Measurements from ENCODE around the gene SNED1. TPM values are rescaled to one million over a fixed set of nuclear protein-coding genes. Genes with fewer than 3 reads are reported as not detected.
A peak's percentile ranks its signal among the peaks of the same experiment; 100 is the strongest.
"Not testable (repeated sequence)": the region's sequence is repeated elsewhere in the genome, so short reads cannot be mapped to it uniquely, and the experiment has no call there.

SNED1 gene
- total and polyA plus RNA-seq, 3 experiments from 2014 or later: 0.90 to 3.5 (median 1.8) TPM

DNA sequence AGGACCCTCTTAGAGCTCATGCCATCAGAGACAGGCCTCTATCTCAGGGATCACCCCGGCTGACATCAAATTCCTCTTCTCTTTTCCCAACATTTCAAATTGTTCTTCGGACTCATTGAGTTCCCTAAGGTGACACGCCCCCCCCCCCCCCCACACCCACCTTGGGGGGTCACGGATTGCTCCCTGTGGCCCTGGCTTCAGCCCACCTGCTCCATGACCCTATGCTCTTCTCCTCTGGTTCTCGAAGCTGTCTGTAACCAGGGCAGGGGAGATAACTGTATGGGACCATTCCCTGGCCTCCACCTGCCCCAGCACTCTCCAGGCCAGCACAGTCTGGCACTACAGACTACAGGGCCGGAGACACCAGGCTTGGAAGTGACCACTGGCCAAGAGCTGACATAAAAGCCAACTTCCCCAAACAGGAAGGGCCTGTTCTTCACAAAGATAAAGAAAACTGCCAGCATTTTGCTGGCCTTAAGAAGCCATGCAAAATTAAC lies 96.6 kb downstream of the SNED1 start:
- Histone ChIP-seq H3K4me3 (ENCODE audit: low read length) (peak overlapping the region; percentile 9), H3K9me3 (ENCODE audit: low read length) (no peaks in the 10 kb centered on the region), H3K27ac (ENCODE audit: low read depth, low read length) (no peak overlapping the region), H3K27me3 (ENCODE audit: insufficient read depth, low read length, poor library complexity, severe bottlenecking) (no peaks in the 10 kb centered on the region), H3K36me3 (ENCODE audit: insufficient read depth, low read length) (peaks cover 44% of the 10 kb centered on the region), H3K4me1 (ENCODE audit: insufficient read depth, low read length) (peaks cover 43% of the 10 kb centered on the region)
- ChIA-PET CTCF (interaction anchor here (0.8 to 2.5 kb wide), 7 partner anchors 9 to 56 kb away, joined by 3 to 18 read pairs (median 4); partner anchors contain the start of genes PASK and PPP1R7), POLR2A (interaction anchor here (0.5 to 2.1 kb wide), 6 partner anchors 12 to 491 kb away, joined by 4 to 15 read pairs (median 8); partner anchors contain the start of gene PASK)
- Mint-ChIP-seq H3K9me3 (no peaks in the 10 kb centered on the region), H3K36me3 (peaks cover 9 to 92% (median 25%) of the 10 kb centered on the region in 3 donors), H3K27me3 (peaks cover 0 to 2% of the 10 kb centered on the region in 2 donors), H3K4me1 (peaks cover 43 to 74% (median 73%) of the 10 kb centered on the region in 3 donors), H3K4me3 (peak overlapping the region in 1 of 7 donors; percentile 77), H3K27ac (peak overlapping the region in 6 of 8 donors; percentile 23 to 95 (median 78))
- DNase-seq: no peak

- H3K4me1 ChIP-seq (ENCODE audit: insufficient read depth, low read length): peaks cover 50% of the 10 kb centered on the region
- Mint-ChIP-seq H3K27me3 (peaks cover 0 to 2% of the 10 kb centered on the region in 2 donors), H3K9me3 (no peaks in the 10 kb centered on the region), H3K4me3 (peak overlapping the region; percentile 2 to 79 (median 61)), H3K36me3 (peaks cover 9 to 95% (median 25%) of the 10 kb centered on the region in 3 donors), H3K4me1 (peaks cover 40 to 82% (median 81%) of the 10 kb centered on the region in 3 donors), H3K27ac (peak overlapping the region; percentile 77 to 98 (median 92))
- ChIA-PET POLR2A (interaction anchor here (0.5 to 2.1 kb wide), 7 partner anchors 11 to 491 kb away, joined by 3 to 15 read pairs (median 6); partner anchors contain the start of gene PASK), CTCF (interaction anchor here (0.8 to 2.5 kb wide), 7 partner anchors 9 to 55 kb away, joined by 3 to 18 read pairs (median 4); partner anchors contain the start of genes PASK and PPP1R7)
- H3K9me3 ChIP-seq (ENCODE audit: low read length): no peaks in the 10 kb centered on the region
- peak overlapping the region; percentile 9 for H3K4me3 ChIP-seq (ENCODE audit: low read length)
- peaks cover 41% of the 10 kb centered on the region for H3K36me3 ChIP-seq (ENCODE audit: insufficient read depth, low read length)
- peak in 4 of 5 donors; percentile 50 to 83 (median 74) for DNase-seq
- H3K27ac ChIP-seq (ENCODE audit: low read depth, low read length): no peak overlapping the region
- no peaks in the 10 kb centered on the region for H3K27me3 ChIP-seq (ENCODE audit: insufficient read depth, low read length, poor library complexity, severe bottlenecking)
These were observed 97.3 kb downstream of the SNED1 start for GRCh38 chr2:241095594-241096290.

GRCh38 chr2:241096979-241097378 lies 98.6 kb downstream of the SNED1 start:
- no peak for DNase-seq
- Mint-ChIP-seq H3K27me3 (no peaks in the 10 kb centered on the region), H3K27ac (peak overlapping the region; percentile 73 to 94 (median 84)), H3K9me3 (no peaks in the 10 kb centered on the region), H3K36me3 (peaks cover 9 to 91% (median 23%) of the 10 kb centered on the region in 3 donors), H3K4me3 (peak overlapping the region in 1 of 7 donors; percentile 61), H3K4me1 (peaks cover 41 to 84% (median 75%) of the 10 kb centered on the region in 3 donors)
- Histone ChIP-seq H3K27me3 (ENCODE audit: insufficient read depth, low read length, poor library complexity, severe bottlenecking) (no peaks in the 10 kb centered on the region), H3K27ac (ENCODE audit: low read depth, low read length) (no peak overlapping the region), H3K36me3 (ENCODE audit: insufficient read depth, low read length) (peaks cover 37% of the 10 kb centered on the region), H3K9me3 (ENCODE audit: low read length) (no peaks in the 10 kb centered on the region), H3K4me1 (ENCODE audit: insufficient read depth, low read length) (peaks cover 58% of the 10 kb centered on the region), H3K4me3 (ENCODE audit: low read length) (no peak overlapping the region)
- ChIA-PET CTCF (no interaction called here), POLR2A (interaction anchor here (2.1 kb wide), 2 partner anchors 12 to 52 kb away, joined by 11 to 15 read pairs; partner anchors contain the start of gene PASK)

- Histone ChIP-seq H3K27me3 (ENCODE audit: insufficient read depth, low read length, poor library complexity, severe bottlenecking) (no peaks in the 10 kb centered on the region), H3K4me3 (ENCODE audit: low read length) (no peak overlapping the region), H3K36me3 (ENCODE audit: insufficient read depth, low read length) (peaks cover 28% of the 10 kb centered on the region), H3K27ac (ENCODE audit: low read depth, low read length) (no peak overlapping the region), H3K4me1 (ENCODE audit: insufficient read depth, low read length) (peaks cover 73% of the 10 kb centered on the region), H3K9me3 (ENCODE audit: low read length) (no peaks in the 10 kb centered on the region)
- DNase-seq: no peak
- ChIA-PET CTCF (no interaction called here), POLR2A (no interaction called here)
- Mint-ChIP-seq H3K27ac (peak overlapping the region in 5 of 8 donors; percentile 29 to 94 (median 60)), H3K4me1 (peaks cover 53 to 90% (median 85%) of the 10 kb centered on the region in 3 donors), H3K27me3 (no peaks in the 10 kb centered on the region), H3K9me3 (no peaks in the 10 kb centered on the region), H3K36me3 (peaks cover 9 to 85% (median 23%) of the 10 kb centered on the region in 3 donors), H3K4me3 (peak overlapping the region in 3 of 7 donors; percentile 76 to 99 (median 97))
These were observed 100.8 kb downstream of the SNED1 start for GRCh38 chr2:241099246-241099645.

- Histone ChIP-seq H3K4me1 (ENCODE audit: insufficient read depth, low read length) (peaks cover 63% of the 10 kb centered on the region), H3K27me3 (ENCODE audit: insufficient read depth, low read length, poor library complexity, severe bottlenecking) (no peaks in the 10 kb centered on the region), H3K9me3 (ENCODE audit: low read length) (no peaks in the 10 kb centered on the region), H3K36me3 (ENCODE audit: insufficient read depth, low read length) (peaks cover 14% of the 10 kb centered on the region), H3K27ac (ENCODE audit: low read depth, low read length) (peak within 1 kb of the TSS; percentile 77), H3K4me3 (ENCODE audit: low read length) (peak within 1 kb of the TSS; percentile 96)
- H3K36me3 Mint-ChIP-seq: peaks cover 0 to 79% (median 11%) of the 10 kb centered on the region in 3 donors
- no peaks in the 10 kb centered on the region for H3K9me3 Mint-ChIP-seq
- H3K4me1 Mint-ChIP-seq: peaks cover 31 to 86% (median 56%) of the 10 kb centered on the region in 3 donors
- H3K4me3 Mint-ChIP-seq: peak within 1 kb of the TSS; percentile 95 to 99 (median 97)
- peak within 1 kb of the TSS; percentile 94 to 99 (median 98) for H3K27ac Mint-ChIP-seq
- POLR2A ChIA-PET: interaction anchor here (0.6 to 3.8 kb wide), 7 partner anchors 9 to 742 kb away, joined by 3 to 49 read pairs (median 4); partner anchors contain the start of genes ING5, PASK, PPP1R7 and SEPTIN2
- peak; percentile 77 to 90 (median 83) for DNase-seq
- no peaks in the 10 kb centered on the region for H3K27me3 Mint-ChIP-seq
- CTCF ChIA-PET: interaction anchor here (1.1 to 1.6 kb wide), 3 partner anchors 9 to 48 kb away, joined by 3 to 10 read pairs (median 3); partner anchors contain the start of genes PASK and PPP1R7
These were observed 103.9 kb downstream of the SNED1 start, which contains the start of gene MTERF4 for GRCh38 chr2:241102239-241102803. Gene MTERF4, minus strand, starts transcription at chr2:241102287. Its CDS starts 14 bp downstream, at chr2:241102273.

DNA sequence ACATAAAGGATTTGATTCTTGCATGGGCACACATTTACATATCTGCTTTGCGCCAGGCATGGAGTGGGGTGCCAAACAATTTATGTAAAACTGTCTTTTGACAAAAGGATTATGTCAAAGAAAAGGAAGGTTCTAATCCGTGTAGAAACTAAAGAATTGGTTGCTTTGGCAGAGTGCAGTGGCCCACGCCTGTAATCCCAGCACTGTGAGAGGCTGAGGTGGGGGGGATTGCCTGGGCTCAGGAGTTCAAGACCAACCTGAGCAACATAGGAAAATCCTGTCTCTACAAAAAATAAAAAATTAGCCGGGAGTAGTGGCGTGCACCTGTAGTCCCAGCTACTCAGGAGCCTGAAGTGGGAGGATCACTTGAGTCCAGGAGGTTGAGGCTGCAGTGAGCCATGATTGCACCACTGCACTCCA lies 104.8 kb downstream of the SNED1 start:
- Mint-ChIP-seq H3K4me3 (peak overlapping the region; percentile 95 to 99 (median 97)), H3K4me1 (peaks cover 32 to 86% (median 55%) of the 10 kb centered on the region in 3 donors), H3K27me3 (no peaks in the 10 kb centered on the region), H3K27ac (peak overlapping the region; percentile 94 to 99 (median 98)), H3K36me3 (peaks cover 0 to 80% (median 9%) of the 10 kb centered on the region in 3 donors), H3K9me3 (no peaks in the 10 kb centered on the region)
- ChIA-PET POLR2A (interaction anchor here (0.7 to 3.8 kb wide), 3 partner anchors 8 to 47 kb away, joined by 3 to 49 read pairs (median 24); partner anchors contain the start of genes PASK and PPP1R7), CTCF (interaction anchor here (1.5 to 1.6 kb wide), 2 partner anchors 10 to 47 kb away, joined by 3 to 10 read pairs; partner anchors contain the start of genes PASK and PPP1R7)
- Histone ChIP-seq H3K4me1 (ENCODE audit: insufficient read depth, low read length) (peaks cover 67% of the 10 kb centered on the region), H3K4me3 (ENCODE audit: low read length) (peak overlapping the region; percentile 96), H3K9me3 (ENCODE audit: low read length) (no peaks in the 10 kb centered on the region), H3K36me3 (ENCODE audit: insufficient read depth, low read length) (peaks cover 7% of the 10 kb centered on the region), H3K27ac (ENCODE audit: low read depth, low read length) (peak overlapping the region; percentile 77), H3K27me3 (ENCODE audit: insufficient read depth, low read length, poor library complexity, severe bottlenecking) (no peaks in the 10 kb centered on the region)
- DNase-seq: peak in 1 of 5 donors; percentile 25

- H3K27ac ChIP-seq (ENCODE audit: low read depth, low read length); H3K36me3 ChIP-seq (ENCODE audit: insufficient read depth, low read length); H3K9me3 ChIP-seq (ENCODE audit: low read length); DNase-seq; H3K27me3 ChIP-seq (ENCODE audit: insufficient read depth, low read length, poor library complexity, severe bottlenecking); H3K27me3 Mint-ChIP-seq; H3K9me3 Mint-ChIP-seq; H3K4me3 ChIP-seq (ENCODE audit: low read length); POLR2A ChIA-PET: not testable (repeated sequence)
- Mint-ChIP-seq H3K4me3 (peak overlapping the region in 3 of 7 donors; percentile 51 to 99 (median 95)), H3K27ac (peak overlapping the region in 3 of 8 donors; percentile 50 to 89 (median 80)), H3K4me1 (peaks cover 38 to 88% (median 54%) of the 10 kb centered on the region in 3 donors), H3K36me3 (peaks cover 3 to 76% (median 7%) of the 10 kb centered on the region in 3 donors)
- peaks cover 74% of the 10 kb centered on the region for H3K4me1 ChIP-seq (ENCODE audit: insufficient read depth, low read length)
- CTCF ChIA-PET: interaction anchor here (1.2 to 1.3 kb wide), 2 partner anchors 9 to 26 kb away, joined by 3 to 4 read pairs; no protein-coding TSS in a partner anchor
These were observed 106.2 kb downstream of the SNED1 start for GRCh38 chr2:241104611-241105010.
